IMR-90 (cell line): ENCODE measurements around the gene CLDN22. TPM values are rescaled to one million over a fixed set of nuclear protein-coding genes. Genes with fewer than 3 reads are reported as not detected.

Experiments
- ATAC-seq: fragments of 200-7000 bp; cut with Tn5 transposase; 2 replicates; pipeline ENCODE4 v1.9.1; 2020; ENCODE audit warnings: low read depth, mild to moderate bottlenecking, moderate library complexity
- BruUV-seq: library from RNA; stranded (reverse); fragments of 400-500 nt; replicated peaks from 2 replicates; lab custom pipeline; 2021; lab: Mats Ljungman, UMichigan
- CTCF ChIA-PET: fragments of 300-600 bp; formaldehyde crosslinking; extraction: SDS; loops from one replicate; lab custom pipeline; 2021; ENCODE audit warnings: antibody characterized with exemption; lab: Yijun Ruan, JAX
- POLR2A ChIA-PET: fragments of 300-600 bp; sonication (Branson Sonifier 250); formaldehyde crosslinking; loops from one replicate; lab custom pipeline; 2022; ENCODE audit warnings: antibody characterized with exemption; ENCODE audit not compliant: unreplicated experiment; lab: Charles Lee
- DNase-seq: peaks from one replicate; pipeline ENCODE4 v3.0.0; 2013
- H2AFZ ChIP-seq: replicated peaks from 2 replicates; pipeline ENCODE3; 2013; ENCODE audit warnings: low read length, mild to moderate bottlenecking; ENCODE audit not compliant: poor library complexity
- H2AK5ac ChIP-seq: 2 replicates; pipeline ENCODE4 v1.6.1; 2013; ENCODE audit warnings: low read depth, low read length, inconsistent platforms
- H2AK9ac ChIP-seq: replicated peaks from 2 replicates; pipeline ENCODE3; 2013; ENCODE audit warnings: mild to moderate bottlenecking, low read depth, low read length, moderate library complexity; ENCODE audit not compliant: poor library complexity
- H2BK120ac ChIP-seq: 2 replicates; pipeline ENCODE4 v1.6.1; 2013; ENCODE audit warnings: low read depth, low read length, inconsistent platforms
- H2BK15ac ChIP-seq: 3 replicates; pipeline ENCODE4 v1.6.1; 2013; ENCODE audit warnings: low read depth, low read length, inconsistent platforms
- H2BK20ac ChIP-seq: 2 replicates; pipeline ENCODE4 v1.6.1; 2013; ENCODE audit warnings: low read depth, mild to moderate bottlenecking, inconsistent platforms, low read length, moderate library complexity
- H2BK5ac ChIP-seq: 2 replicates; pipeline ENCODE4 v1.6.1; 2013; ENCODE audit warnings: mild to moderate bottlenecking, low read depth, low read length, inconsistent platforms; ENCODE audit not compliant: poor library complexity, severe bottlenecking
- H3K14ac ChIP-seq: replicated peaks from 2 replicates; pipeline ENCODE4 v1.6.1; 2013; ENCODE audit warnings: low read depth, low read length, inconsistent platforms
- H3K18ac ChIP-seq: 2 replicates; pipeline ENCODE4 v1.6.1; 2013; ENCODE audit warnings: low read depth, low read length, control low read depth
- H3K23ac ChIP-seq: 2 replicates; pipeline ENCODE4 v1.6.1; 2013; ENCODE audit warnings: low read depth, low read length, inconsistent platforms
- H3K27ac ChIP-seq: 2 replicates; pipeline ENCODE4 v1.5.1; 2013; ENCODE audit warnings: mild to moderate bottlenecking, control low read depth, low read length; ENCODE audit not compliant: insufficient read depth
- H3K27me3 ChIP-seq: 2 replicates; pipeline ENCODE4 v1.6.1; 2013; ENCODE audit warnings: low read length; ENCODE audit not compliant: control insufficient read depth, insufficient read depth
- H3K36me3 ChIP-seq: 2 replicates; pipeline ENCODE4 v1.6.1; 2013; ENCODE audit warnings: low read length, mixed read lengths; ENCODE audit not compliant: control insufficient read depth, insufficient read depth
- H3K4ac ChIP-seq: 2 replicates; pipeline ENCODE4 v1.6.1; 2013; ENCODE audit warnings: low read depth, low read length, inconsistent platforms
- H3K4me1 ChIP-seq: 2 replicates; pipeline ENCODE4 v1.6.1; 2013; ENCODE audit warnings: low read length, mixed read lengths; ENCODE audit not compliant: control insufficient read depth, insufficient read depth
- H3K4me2 ChIP-seq: 2 replicates; pipeline ENCODE4 v1.6.1; 2013; ENCODE audit warnings: low read depth, mild to moderate bottlenecking, control low read depth, low read length, moderate library complexity
- H3K4me3 ChIP-seq: 2 replicates; pipeline ENCODE4 v1.5.1; 2013; ENCODE audit warnings: low read depth, mild to moderate bottlenecking, control low read depth, low read length, moderate library complexity; ENCODE audit not compliant: insufficient read depth
- H3K56ac ChIP-seq: 2 replicates; pipeline ENCODE4 v1.6.1; 2013; ENCODE audit warnings: low read length, inconsistent platforms; ENCODE audit not compliant: insufficient read depth; ENCODE audit errors: extremely low read depth
- H3K79me1 ChIP-seq, 2 experiments: 2 replicates each; pipeline ENCODE4 v1.6.1; 2013; ENCODE audit warnings: low read length in 2 of 2, inconsistent platforms in 1 of 2, low read depth in 1 of 2
- H3K9ac ChIP-seq: 2 replicates; pipeline ENCODE4 v1.6.1; 2013; ENCODE audit warnings: low read depth, low read length, control low read depth
- H3K9me1 ChIP-seq: 2 replicates; pipeline ENCODE4 v1.6.1; 2013; ENCODE audit warnings: low read length, inconsistent platforms; ENCODE audit not compliant: insufficient read depth
- H3K9me3 ChIP-seq: 2 replicates; pipeline ENCODE4 v1.6.1; 2013; ENCODE audit warnings: low read length; ENCODE audit not compliant: control insufficient read depth, insufficient read depth
- H4K20me1 ChIP-seq: 2 replicates; pipeline ENCODE4 v1.6.1; 2013; ENCODE audit warnings: low read length, inconsistent platforms; ENCODE audit not compliant: insufficient read depth
- H4K5ac ChIP-seq: 2 replicates; pipeline ENCODE4 v1.6.1; 2013; ENCODE audit warnings: mild to moderate bottlenecking, low read depth, low read length, control low read depth
- H4K8ac ChIP-seq, 2 experiments: 2 replicates each; pipeline ENCODE4 v1.6.1; 2013; ENCODE audit warnings: low read depth in 2 of 2, low read length in 2 of 2, control low read depth in 1 of 2, inconsistent platforms in 1 of 2
- H4K91ac ChIP-seq: 2 replicates; pipeline ENCODE4 v1.6.1; 2013; ENCODE audit warnings: low read depth, low read length, inconsistent platforms; ENCODE audit not compliant: insufficient read depth
- BHLHE40 ChIP-seq: fragments of 150-350 bp; IDR thresholded peaks from 2 replicates; pipeline ENCODE4 v1.6.1; 2016; ENCODE audit warnings: mild to moderate bottlenecking, low read depth, low read length
- CEBPB ChIP-seq: IDR thresholded peaks from 2 replicates; pipeline ENCODE4 v1.6.1; 2012; ENCODE audit warnings: low read depth, low read length, improper control_type of control experiment
- CHD1 ChIP-seq: IDR thresholded peaks from 2 replicates; pipeline ENCODE4 v1.6.1; 2012; ENCODE audit warnings: low read depth, low read length, improper control_type of control experiment
- FOS ChIP-seq: fragments of 150-350 bp; IDR thresholded peaks from 2 replicates; pipeline ENCODE4 v1.6.1; 2016; ENCODE audit warnings: low read depth, low read length
- MAFK ChIP-seq: IDR thresholded peaks from 2 replicates; pipeline ENCODE4 v1.6.1; 2012; ENCODE audit warnings: low read depth, low read length, improper control_type of control experiment
- MAZ ChIP-seq: IDR thresholded peaks from 2 replicates; pipeline ENCODE4 v1.6.1; 2012; ENCODE audit warnings: low read depth, mild to moderate bottlenecking, low read length, improper control_type of control experiment, moderate library complexity, borderline replicate concordance
- MXI1 ChIP-seq: IDR thresholded peaks from 2 replicates; pipeline ENCODE4 v1.6.1; 2012; ENCODE audit warnings: low read depth, mild to moderate bottlenecking, low read length, moderate library complexity, borderline replicate concordance
- NFE2L2 ChIP-seq: fragments of 150-350 bp; IDR thresholded peaks from 2 replicates; pipeline ENCODE4 v1.6.1; 2016; ENCODE audit warnings: low read depth, mild to moderate bottlenecking, low read length
- POLR2A ChIP-seq: IDR thresholded peaks from 2 replicates; pipeline ENCODE4 v1.6.1; 2012; ENCODE audit warnings: mild to moderate bottlenecking, low read depth, low read length
- RAD21 ChIP-seq: IDR thresholded peaks from 2 replicates; pipeline ENCODE4 v1.6.1; 2012; ENCODE audit warnings: low read length, improper control_type of control experiment
- RCOR1 ChIP-seq: IDR thresholded peaks from 2 replicates; pipeline ENCODE4 v1.6.1; 2012; ENCODE audit warnings: mild to moderate bottlenecking, low read length, improper control_type of control experiment; ENCODE audit not compliant: insufficient replicate concordance
- RFX5 ChIP-seq: IDR thresholded peaks from 2 replicates; pipeline ENCODE4 v1.8.0; 2012; ENCODE audit warnings: low read depth, mild to moderate bottlenecking, low read length, moderate library complexity
- SMC3 ChIP-seq: fragments of 150-350 bp; IDR thresholded peaks from 2 replicates; pipeline ENCODE4 v1.6.1; 2016; ENCODE audit warnings: low read depth, mild to moderate bottlenecking, antibody characterized with exemption, low read length, moderate library complexity
- USF2 ChIP-seq: fragments of 150-350 bp; IDR thresholded peaks from 2 replicates; pipeline ENCODE4 v1.6.1; 2017; ENCODE audit warnings: mild to moderate bottlenecking, antibody characterized with exemption, low read length, low read depth
- WGBS, 2 experiments: methylation state at CpG; one replicate each; pipeline versions ENCODE4 v1.1.5 to v1.1.7; 2013; ENCODE audit warnings: missing lambda C conversion rate in 2 of 2; ENCODE audit not compliant: insufficient read length in 1 of 2; ENCODE audit errors: extremely low coverage in 2 of 2; 5-methylcytosine and 5-hydroxymethylcytosine counted together
- dilution Hi-C: fragments of 300-500 bp; cut with HindIII; formaldehyde crosslinking; loops from one replicate; pipeline ENCODE4 v1.14.3; 2018; ENCODE audit warnings: low sequenced_read_pairs; ENCODE audit not compliant: unreplicated experiment
- in situ Hi-C: fragments of 300-500 bp; cut with MboI; formaldehyde crosslinking; loops from 3 replicates; pipeline ENCODE4 v1.14.3; 2019; ENCODE audit warnings: low sequenced_read_pairs, inconsistent platforms, mixed read lengths
- intact Hi-C: fragments of 100-400 bp; cut with micrococcal nuclease; formaldehyde crosslinking; loops from 2 replicates; pipeline ENCODE4 v1.10.0; 2022
- polyA plus RNA-seq, 3 experiments: library from polyadenylated mRNA; depleted of rRNA; stranded (reverse); fragments of >200 nt; gene quantifications; 2 replicates each; pipeline ENCODE4 v1.2.3, GENCODE V29; 2012; ENCODE audit warnings: low replicate concordance in 1 of 3
- total RNA-seq: library from RNA; depleted of rRNA; stranded (reverse); fragments of >200 nt; gene quantifications from 2 replicates; pipeline ENCODE4 v1.2.3, GENCODE V29; 2012
- TF ChIP-seq, protein P1 (sequence below): conservative IDR thresholded peaks from 2 replicates; pipeline ENCODE4 v1.5.1; 2012; ENCODE audit warnings: mild to moderate bottlenecking, low read depth, low read length, improper control_type of control experiment
- TF ChIP-seq, protein P2 (sequence below): fragments of 150-350 bp; IDR thresholded peaks from 2 replicates; pipeline ENCODE4 v1.6.1; 2016; ENCODE audit warnings: low read depth, mild to moderate bottlenecking, low read length, moderate library complexity, borderline replicate concordance

Gene CLDN22
- total and polyA plus RNA-seq, 2 of the 4 experiments (the other 2 are of a cell fraction): not detected

DNA sequence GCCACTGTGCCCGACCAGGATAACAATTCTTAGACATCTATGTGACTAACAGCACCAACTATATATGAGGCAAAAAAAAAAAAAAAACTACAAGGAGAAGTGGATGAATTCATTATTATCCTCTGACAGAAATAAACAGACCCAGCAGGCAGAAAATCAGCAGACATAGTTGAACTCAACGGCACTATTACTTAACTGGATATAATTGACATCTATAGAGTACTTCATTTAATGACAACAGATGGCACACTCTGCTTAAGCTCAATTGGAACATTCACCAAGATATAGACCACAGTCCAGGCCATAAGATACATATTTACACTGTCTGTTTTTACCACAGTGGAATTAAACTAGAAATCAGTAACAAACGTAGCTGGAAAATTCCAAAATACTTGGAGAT, 13.3 kb downstream of the CLDN22 start:
- intact Hi-C loops (no loop called here), dilution Hi-C loops (no loop called here), in situ Hi-C loops (no loop called here)
- Histone ChIP-seq H2BK15ac (no peak overlapping the region), H3K27ac (no peak overlapping the region), H3K4me3 (no peak overlapping the region), H4K8ac (no peak overlapping the region), H3K36me3 (peaks cover 10% of the 10 kb centered on the region), H2BK120ac (no peak overlapping the region), H3K18ac (no peak overlapping the region), H4K91ac (no peak overlapping the region), H3K56ac (no peak overlapping the region), H2AK9ac (no peak overlapping the region), H2AK5ac (no peak overlapping the region), H2AFZ (no peak overlapping the region), H3K79me1 (0 out of 4 replicates have a peak, but pooled peaks cover 0 to 4% of the 10 kb centered on the region in 2 experiments), H3K4me1 (no peaks in the 10 kb centered on the region), H3K14ac (no peak overlapping the region), H3K9me1 (peaks cover 3% of the 10 kb centered on the region; the same call in 1 of the 2 replicates), H4K5ac (no peak overlapping the region), H3K27me3 (no peaks in the 10 kb centered on the region), H3K9ac (no peak overlapping the region), H3K4me2 (no peak overlapping the region), H3K9me3 (no peaks in the 10 kb centered on the region), H3K23ac (no peak overlapping the region), H2BK5ac (no peak overlapping the region), H3K4ac (no peak overlapping the region), H4K20me1 (no peaks in the 10 kb centered on the region), H2BK20ac (no peak overlapping the region)
- no CpG with 5 or more reads among the region's 3 CpGs for WGBS, 2 experiments
- ChIA-PET CTCF (no interaction called here), POLR2A (no interaction called here)
- ATAC-seq: no peak
- no TSS peak for BruUV-seq
- no peak for DNase-seq
- TF ChIP-seq MAFK (no peak), POLR2A (no peak), NFE2L2 (no peak), MAZ (no peak), RFX5 (no peak), USF2 (no peak), FOS (no peak), RCOR1 (no peak), BHLHE40 (no peak), CHD1 (no peak), SMC3 (no peak), MXI1 (no peak), RAD21 (no peak), CEBPB (no peak)
- TF ChIP-seq, protein P1, sequence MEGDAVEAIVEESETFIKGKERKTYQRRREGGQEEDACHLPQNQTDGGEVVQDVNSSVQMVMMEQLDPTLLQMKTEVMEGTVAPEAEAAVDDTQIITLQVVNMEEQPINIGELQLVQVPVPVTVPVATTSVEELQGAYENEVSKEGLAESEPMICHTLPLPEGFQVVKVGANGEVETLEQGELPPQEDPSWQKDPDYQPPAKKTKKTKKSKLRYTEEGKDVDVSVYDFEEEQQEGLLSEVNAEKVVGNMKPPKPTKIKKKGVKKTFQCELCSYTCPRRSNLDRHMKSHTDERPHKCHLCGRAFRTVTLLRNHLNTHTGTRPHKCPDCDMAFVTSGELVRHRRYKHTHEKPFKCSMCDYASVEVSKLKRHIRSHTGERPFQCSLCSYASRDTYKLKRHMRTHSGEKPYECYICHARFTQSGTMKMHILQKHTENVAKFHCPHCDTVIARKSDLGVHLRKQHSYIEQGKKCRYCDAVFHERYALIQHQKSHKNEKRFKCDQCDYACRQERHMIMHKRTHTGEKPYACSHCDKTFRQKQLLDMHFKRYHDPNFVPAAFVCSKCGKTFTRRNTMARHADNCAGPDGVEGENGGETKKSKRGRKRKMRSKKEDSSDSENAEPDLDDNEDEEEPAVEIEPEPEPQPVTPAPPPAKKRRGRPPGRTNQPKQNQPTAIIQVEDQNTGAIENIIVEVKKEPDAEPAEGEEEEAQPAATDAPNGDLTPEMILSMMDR: no peak
- TF ChIP-seq, protein P2, sequence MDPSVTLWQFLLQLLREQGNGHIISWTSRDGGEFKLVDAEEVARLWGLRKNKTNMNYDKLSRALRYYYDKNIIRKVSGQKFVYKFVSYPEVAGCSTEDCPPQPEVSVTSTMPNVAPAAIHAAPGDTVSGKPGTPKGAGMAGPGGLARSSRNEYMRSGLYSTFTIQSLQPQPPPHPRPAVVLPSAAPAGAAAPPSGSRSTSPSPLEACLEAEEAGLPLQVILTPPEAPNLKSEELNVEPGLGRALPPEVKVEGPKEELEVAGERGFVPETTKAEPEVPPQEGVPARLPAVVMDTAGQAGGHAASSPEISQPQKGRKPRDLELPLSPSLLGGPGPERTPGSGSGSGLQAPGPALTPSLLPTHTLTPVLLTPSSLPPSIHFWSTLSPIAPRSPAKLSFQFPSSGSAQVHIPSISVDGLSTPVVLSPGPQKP: no peak
